ENCODE measurements around the gene CNPY1. TPM values are rescaled to one million over a fixed set of nuclear protein-coding genes. Genes with fewer than 3 reads are reported as not detected.

The CNPY1 gene
- total RNA-seq, 1 experiment from 2014 or later = not detected

- no peak for DNase-seq
- no peaks in the 10 kb centered on the region for H4K20me1 ChIP-seq (ENCODE audit: insufficient read depth)
- H3K4me1 ChIP-seq (replicated peaks; ENCODE audit: insufficient read depth) = no peaks in the 10 kb centered on the region
- BruUV-seq (replicated peaks) = no TSS peak
- no peak overlapping the region for H3K27ac ChIP-seq
- no peak overlapping the region for H3K4me2 ChIP-seq
- no peaks in the 10 kb centered on the region for H3K9me3 ChIP-seq (ENCODE audit: insufficient read depth, low read depth)
- POLR2A ChIA-PET (ENCODE audit: unreplicated experiment) = no interaction called here
- H3K36me3 ChIP-seq (ENCODE audit: low read depth) = no peaks in the 10 kb centered on the region
- intact Hi-C loops (cut with micrococcal nuclease; ENCODE audit: unreplicated experiment) = no loop called here
- H3K79me2 ChIP-seq (ENCODE audit: low read depth) = no peaks in the 10 kb centered on the region
- CTCF ChIA-PET = interaction anchor here (0.5 kb wide), 1 partner anchor 24 kb away, joined by 4 read pairs; no protein-coding TSS in a partner anchor
- H3K4me3 ChIP-seq = no peak overlapping the region
- H3F3A ChIP-seq (ENCODE audit: insufficient read depth, low read depth) = no peaks in the 10 kb centered on the region
- peaks cover 97% of the 10 kb centered on the region for H3K27me3 ChIP-seq (ENCODE audit: insufficient read depth, low read depth)
- H2AFZ ChIP-seq = no peak overlapping the region
- no peaks in the 10 kb centered on the region for H3K9me2 ChIP-seq (ENCODE audit: insufficient read depth)
- no peak for TF ChIP-seq EZH2 (IDR thresholded peaks at IDR 0.05; ENCODE audit: low read depth)
- TF ChIP-seq, protein P1, sequence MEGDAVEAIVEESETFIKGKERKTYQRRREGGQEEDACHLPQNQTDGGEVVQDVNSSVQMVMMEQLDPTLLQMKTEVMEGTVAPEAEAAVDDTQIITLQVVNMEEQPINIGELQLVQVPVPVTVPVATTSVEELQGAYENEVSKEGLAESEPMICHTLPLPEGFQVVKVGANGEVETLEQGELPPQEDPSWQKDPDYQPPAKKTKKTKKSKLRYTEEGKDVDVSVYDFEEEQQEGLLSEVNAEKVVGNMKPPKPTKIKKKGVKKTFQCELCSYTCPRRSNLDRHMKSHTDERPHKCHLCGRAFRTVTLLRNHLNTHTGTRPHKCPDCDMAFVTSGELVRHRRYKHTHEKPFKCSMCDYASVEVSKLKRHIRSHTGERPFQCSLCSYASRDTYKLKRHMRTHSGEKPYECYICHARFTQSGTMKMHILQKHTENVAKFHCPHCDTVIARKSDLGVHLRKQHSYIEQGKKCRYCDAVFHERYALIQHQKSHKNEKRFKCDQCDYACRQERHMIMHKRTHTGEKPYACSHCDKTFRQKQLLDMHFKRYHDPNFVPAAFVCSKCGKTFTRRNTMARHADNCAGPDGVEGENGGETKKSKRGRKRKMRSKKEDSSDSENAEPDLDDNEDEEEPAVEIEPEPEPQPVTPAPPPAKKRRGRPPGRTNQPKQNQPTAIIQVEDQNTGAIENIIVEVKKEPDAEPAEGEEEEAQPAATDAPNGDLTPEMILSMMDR (conservative IDR thresholded peaks at IDR 0.05) = peak; percentile 57
Observed at GRCh38 chr7:155533827-155534690, 12.3 kb downstream of the CNPY1 start.

GRCh38 chr7:155533120-155533826 is 13.1 kb downstream of the CNPY1 start:
- no peak overlapping the region for H3K4me2 ChIP-seq
- TF ChIP-seq EZH2 (IDR thresholded peaks at IDR 0.05; ENCODE audit: low read depth) = no peak
- TF ChIP-seq, protein P1 (conservative IDR thresholded peaks at IDR 0.05) = no peak
- no peaks in the 10 kb centered on the region for H3K79me2 ChIP-seq (ENCODE audit: low read depth)
- no TSS peak for BruUV-seq (replicated peaks)
- no peaks in the 10 kb centered on the region for H3K4me1 ChIP-seq (replicated peaks; ENCODE audit: insufficient read depth)
- H4K20me1 ChIP-seq (ENCODE audit: insufficient read depth) = no peaks in the 10 kb centered on the region
- POLR2A ChIA-PET (ENCODE audit: unreplicated experiment) = no interaction called here
- CTCF ChIA-PET = interaction anchor here (0.5 kb wide), 1 partner anchor 23 kb away, joined by 4 read pairs; no protein-coding TSS in a partner anchor
- H3K36me3 ChIP-seq (ENCODE audit: low read depth) = no peaks in the 10 kb centered on the region
- H3F3A ChIP-seq (ENCODE audit: insufficient read depth, low read depth) = no peaks in the 10 kb centered on the region
- no peaks in the 10 kb centered on the region for H3K9me2 ChIP-seq (ENCODE audit: insufficient read depth)
- H3K27ac ChIP-seq = no peak overlapping the region
- H3K27me3 ChIP-seq (ENCODE audit: insufficient read depth, low read depth) = peaks cover 97% of the 10 kb centered on the region
- H3K9me3 ChIP-seq (ENCODE audit: insufficient read depth, low read depth) = no peaks in the 10 kb centered on the region
- H3K4me3 ChIP-seq = no peak overlapping the region
- intact Hi-C loops (cut with micrococcal nuclease; ENCODE audit: unreplicated experiment) = no loop called here
- DNase-seq = no peak
- H2AFZ ChIP-seq = no peak overlapping the region

DNA sequence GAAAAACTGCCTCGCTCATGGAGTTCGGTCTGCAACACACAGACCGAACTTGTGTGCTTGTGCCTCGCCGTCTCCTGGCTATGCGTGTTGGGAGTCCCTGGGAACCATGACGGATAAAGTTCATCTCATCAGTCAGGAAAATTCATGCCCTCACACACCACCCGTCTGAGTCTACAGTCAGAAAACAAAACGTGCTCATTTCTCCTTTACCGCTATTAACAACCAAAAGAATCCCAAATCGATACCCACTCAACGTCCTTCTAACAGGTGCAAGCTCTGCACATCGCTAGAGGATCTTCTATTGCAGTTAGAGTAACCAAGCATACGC is 13.6 kb downstream of the CNPY1 start:
- H3K9me2 ChIP-seq (ENCODE audit: insufficient read depth) = no peaks in the 10 kb centered on the region
- no peak overlapping the region for H3K4me2 ChIP-seq
- H3K9me3 ChIP-seq (ENCODE audit: insufficient read depth, low read depth) = no peaks in the 10 kb centered on the region
- H3F3A ChIP-seq (ENCODE audit: insufficient read depth, low read depth) = no peaks in the 10 kb centered on the region
- BruUV-seq (replicated peaks) = no TSS peak
- H4K20me1 ChIP-seq (ENCODE audit: insufficient read depth) = no peaks in the 10 kb centered on the region
- POLR2A ChIA-PET (ENCODE audit: unreplicated experiment) = no interaction called here
- no peak for DNase-seq
- peaks cover 97% of the 10 kb centered on the region for H3K27me3 ChIP-seq (ENCODE audit: insufficient read depth, low read depth)
- no peaks in the 10 kb centered on the region for H3K4me1 ChIP-seq (replicated peaks; ENCODE audit: insufficient read depth)
- no peak overlapping the region for H3K4me3 ChIP-seq
- intact Hi-C loops (cut with micrococcal nuclease; ENCODE audit: unreplicated experiment) = no loop called here
- H2AFZ ChIP-seq = no peak overlapping the region
- no peak overlapping the region for H3K27ac ChIP-seq
- H3K36me3 ChIP-seq (ENCODE audit: low read depth) = no peaks in the 10 kb centered on the region
- CTCF ChIA-PET = no interaction called here
- TF ChIP-seq EZH2 (IDR thresholded peaks at IDR 0.05; ENCODE audit: low read depth) = no peak
- TF ChIP-seq, protein P1 (conservative IDR thresholded peaks at IDR 0.05) = no peak
- H3K79me2 ChIP-seq (ENCODE audit: low read depth) = no peaks in the 10 kb centered on the region
